ENCODE data around the gene GABRB3. TPM values are rescaled to one million over a fixed set of nuclear protein-coding genes. Genes with fewer than 3 reads are reported as not detected.

The GABRB3 gene
- total and polyA plus RNA-seq, 10 donors, result 0.09 to 7.0 (median 1.2) TPM

DNA sequence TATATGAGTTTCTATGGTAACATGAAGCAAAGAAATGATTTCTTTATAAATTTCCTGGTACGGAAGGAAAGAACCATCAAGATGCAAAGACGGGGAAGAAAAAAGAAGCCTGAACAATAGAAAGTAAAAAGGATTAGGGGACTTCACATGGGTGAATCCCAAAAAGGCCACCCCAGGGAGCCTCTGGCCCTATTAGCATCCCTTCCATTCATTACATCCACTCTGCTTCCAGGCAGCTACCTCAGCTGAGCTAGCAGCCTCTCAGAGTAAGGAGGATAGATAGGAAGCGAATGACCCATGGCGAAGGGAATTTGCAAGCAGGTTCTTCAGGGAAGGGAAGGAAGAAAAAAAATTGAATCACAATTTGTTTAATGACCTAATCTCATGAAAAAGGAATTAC is 81.6 kb downstream of the GABRB3 start:
- Histone ChIP-seq H3K4me1 (no peaks in the 10 kb centered on the region), H3K27me3 (replicated peaks in 1 of 7) (no peaks in the 10 kb centered on the region), H3K27ac (no peak overlapping the region), H3K4me3 (no peak overlapping the region), H3K36me3 (no peaks in the 10 kb centered on the region), H3K9me3 (peaks cover 0 to 58% (median 27%) of the 10 kb centered on the region in 8 donors)
- intact Hi-C loops (cut with DNase I; ENCODE audit: low total_unique reads), result no loop called here
- 65 to 75% (median 73%) methylated on average over 4 of the region's 4 CpGs for WGBS, 5 donors
- DNase-seq, result no peak
- TF ChIP-seq POLR2A (IDR thresholded peaks at IDR 0.05), result no peak
- TF ChIP-seq POLR2AphosphoS5 (IDR thresholded peaks at IDR 0.05), result no peak
- TF ChIP-seq, protein P1, sequence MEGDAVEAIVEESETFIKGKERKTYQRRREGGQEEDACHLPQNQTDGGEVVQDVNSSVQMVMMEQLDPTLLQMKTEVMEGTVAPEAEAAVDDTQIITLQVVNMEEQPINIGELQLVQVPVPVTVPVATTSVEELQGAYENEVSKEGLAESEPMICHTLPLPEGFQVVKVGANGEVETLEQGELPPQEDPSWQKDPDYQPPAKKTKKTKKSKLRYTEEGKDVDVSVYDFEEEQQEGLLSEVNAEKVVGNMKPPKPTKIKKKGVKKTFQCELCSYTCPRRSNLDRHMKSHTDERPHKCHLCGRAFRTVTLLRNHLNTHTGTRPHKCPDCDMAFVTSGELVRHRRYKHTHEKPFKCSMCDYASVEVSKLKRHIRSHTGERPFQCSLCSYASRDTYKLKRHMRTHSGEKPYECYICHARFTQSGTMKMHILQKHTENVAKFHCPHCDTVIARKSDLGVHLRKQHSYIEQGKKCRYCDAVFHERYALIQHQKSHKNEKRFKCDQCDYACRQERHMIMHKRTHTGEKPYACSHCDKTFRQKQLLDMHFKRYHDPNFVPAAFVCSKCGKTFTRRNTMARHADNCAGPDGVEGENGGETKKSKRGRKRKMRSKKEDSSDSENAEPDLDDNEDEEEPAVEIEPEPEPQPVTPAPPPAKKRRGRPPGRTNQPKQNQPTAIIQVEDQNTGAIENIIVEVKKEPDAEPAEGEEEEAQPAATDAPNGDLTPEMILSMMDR (IDR thresholded peaks at IDR 0.05 in 8 of 11, conservative IDR thresholded peaks at IDR 0.05 in 3 of 11), result no peak

- Histone ChIP-seq H3K4me3 (no peak overlapping the region), H3K27me3 (replicated peaks in 1 of 7) (no peaks in the 10 kb centered on the region), H3K9me3 (peaks cover 0 to 54% (median 25%) of the 10 kb centered on the region in 8 donors), H3K27ac (no peak overlapping the region), H3K36me3 (no peaks in the 10 kb centered on the region), H3K4me1 (no peaks in the 10 kb centered on the region)
- intact Hi-C loops (cut with DNase I; ENCODE audit: low total_unique reads), result no loop called here
- TF ChIP-seq POLR2A (IDR thresholded peaks at IDR 0.05) (no peak), POLR2AphosphoS5 (IDR thresholded peaks at IDR 0.05) (no peak)
- TF ChIP-seq, protein P1 (IDR thresholded peaks at IDR 0.05 in 8 of 11, conservative IDR thresholded peaks at IDR 0.05 in 3 of 11), result no peak
- DNase-seq, result no peak
- 43 to 59% (median 48%) methylated on average over 2 of the region's 2 CpGs for WGBS, 5 donors
Measured at GRCh38 chr15:26690778-26691177, 82.1 kb downstream of the GABRB3 start.

- intact Hi-C loops (cut with DNase I; ENCODE audit: low total_unique reads), result no loop called here
- H3K27ac ChIP-seq, result no peak overlapping the region
- DNase-seq, result no peak
- 59 to 64% (median 63%) methylated on average over 7 of the region's 7 CpGs for WGBS, 5 donors
- H3K36me3 ChIP-seq, result no peaks in the 10 kb centered on the region
- no peaks in the 10 kb centered on the region for H3K4me1 ChIP-seq
- H3K4me3 ChIP-seq, result no peak overlapping the region
- no peaks in the 10 kb centered on the region for H3K27me3 ChIP-seq (replicated peaks in 1 of 7)
- no peak for TF ChIP-seq POLR2AphosphoS5 (IDR thresholded peaks at IDR 0.05)
- no peak for TF ChIP-seq POLR2A (IDR thresholded peaks at IDR 0.05)
- TF ChIP-seq, protein P1 (IDR thresholded peaks at IDR 0.05 in 8 of 11, conservative IDR thresholded peaks at IDR 0.05 in 3 of 11), result no peak
- H3K9me3 ChIP-seq, result peaks cover 0 to 45% (median 13%) of the 10 kb centered on the region in 8 donors
Measured at GRCh38 chr15:26689462-26689861, 83.4 kb downstream of the GABRB3 start.

- TF ChIP-seq, protein P1 (IDR thresholded peaks at IDR 0.05 in 8 of 11, conservative IDR thresholded peaks at IDR 0.05 in 3 of 11), result no peak
- TF ChIP-seq POLR2A (IDR thresholded peaks at IDR 0.05) (no peak), POLR2AphosphoS5 (IDR thresholded peaks at IDR 0.05) (no peak)
- peaks cover 0 to 40% (median 3%) of the 10 kb centered on the region in 8 donors for H3K9me3 ChIP-seq
- no peaks in the 10 kb centered on the region for H3K27me3 ChIP-seq (replicated peaks in 1 of 7)
- DNase-seq, result no peak
- H3K27ac ChIP-seq, result no peak overlapping the region
- H3K36me3 ChIP-seq, result no peaks in the 10 kb centered on the region
- H3K4me1 ChIP-seq, result no peaks in the 10 kb centered on the region
- no peak overlapping the region for H3K4me3 ChIP-seq
- WGBS, 5 donors, result 73 to 88% (median 85%) methylated on average over 11 of the region's 11 CpGs
- intact Hi-C loops (cut with DNase I; ENCODE audit: low total_unique reads), result no loop called here
Measured at GRCh38 chr15:26686547-26687187, 86.2 kb downstream of the GABRB3 start.

Measured in spleen (tissue), 11 donors.